GM15510 (cell line): Measurements from ENCODE around the gene KRTAP9-1.

Source experiments
- POLR2A ChIP-seq: IDR thresholded peaks from 3 replicates; pipeline ENCODE4 v1.6.1; 2011; ENCODE audit warnings: borderline replicate concordance; ENCODE audit not compliant: insufficient read length; ENCODE audit errors: extremely low read depth

KRTAP9-1 gene

GRCh38 chr17:41176744-41177387 lies 12.8 kb upstream of the KRTAP9-1 start:
- no peak for TF ChIP-seq POLR2A

GRCh38 chr17:41177727-41178271 lies 11.9 kb upstream of the KRTAP9-1 start, which contains the start of gene KRTAP4-2:
Gene KRTAP4-2 (minus strand): TSS chr17:41178221. CDS start chr17:41178164, 57 bp downstream.
- TF ChIP-seq POLR2A = no peak

GRCh38 chr17:41178341-41178740 lies 11.3 kb upstream of the KRTAP9-1 start:
- no peak for TF ChIP-seq POLR2A

- TF ChIP-seq POLR2A = no peak
These were observed 10.7 kb upstream of the KRTAP9-1 start for GRCh38 chr17:41178843-41179616.

- no peak for TF ChIP-seq POLR2A
These were observed 5.2 kb upstream of the KRTAP9-1 start, which contains the start of gene KRTAP4-1 for GRCh38 chr17:41184480-41184961. Gene KRTAP4-1 (minus strand): TSS chr17:41184911. CDS start chr17:41184854, 57 bp downstream.

- TF ChIP-seq POLR2A = no peak
These were observed 4.7 kb upstream of the KRTAP9-1 start for GRCh38 chr17:41185001-41185400.

GRCh38 chr17:41186872-41187271 lies 2.8 kb upstream of the KRTAP9-1 start:
- TF ChIP-seq POLR2A = no peak

- no peak for TF ChIP-seq POLR2A
These were observed 641 bp downstream of the KRTAP9-1 start for GRCh38 chr17:41190328-41190727.

- no peak for TF ChIP-seq POLR2A
These were observed 6.4 kb downstream of the KRTAP9-1 start for GRCh38 chr17:41196068-41196467.

GRCh38 chr17:41199421-41200078 lies 9.9 kb downstream of the KRTAP9-1 start:
- no peak for TF ChIP-seq POLR2A

- no peak for TF ChIP-seq POLR2A
These were observed 22.3 kb downstream of the KRTAP9-1 start for GRCh38 chr17:41211845-41212466.

- no peak for TF ChIP-seq POLR2A
These were observed 23.0 kb downstream of the KRTAP9-1 start for GRCh38 chr17:41212524-41213169.

- no peak for TF ChIP-seq POLR2A
These were observed 26.0 kb downstream of the KRTAP9-1 start for GRCh38 chr17:41215681-41216080.

- no peak for TF ChIP-seq POLR2A
These were observed 34.1 kb downstream of the KRTAP9-1 start for GRCh38 chr17:41223821-41224220.
